ENCODE data around the gene GCNA. TPM values are rescaled to one million over a fixed set of nuclear protein-coding genes. Genes with fewer than 3 reads are reported as not detected.
A peak's percentile ranks its signal among the peaks of the same experiment; 100 is the strongest.

GCNA gene
- total and polyA plus RNA-seq, 12 donors: 0.18 to 23.3 (median 2.2) TPM

- Histone ChIP-seq H3K36me3 (replicated peaks in 1 of 2) (peaks cover 0 to 14% of the 10 kb centered on the region in 2 donors), H3K9me3 (replicated peaks in 1 of 3) (no peaks in the 10 kb centered on the region), H3K27me3 (no peaks in the 10 kb centered on the region), H3K27ac (peak overlapping the region in 3 of 5 donors; percentile 13 to 78 (median 73)), H3K4me1 (replicated peaks in 1 of 2) (peaks cover 3 to 62% of the 10 kb centered on the region in 2 donors), H3K4me3 (peak overlapping the region in 1 of 4 donors; percentile 20)
- no peak for DNase-seq
- intact Hi-C loops (cut with DNase I): no loop called here
- 58 to 82% (median 69%) methylated on average over 2 of the region's 2 CpGs for WGBS, 4 donors
- TF ChIP-seq POLR2A (IDR thresholded peaks at IDR 0.05): no peak
- TF ChIP-seq CTCF (IDR thresholded peaks at IDR 0.05): no peak
Measured at GRCh38 chrX:71542825-71543224, 35.4 kb upstream of the GCNA start.

GRCh38 chrX:71543316-71543715 is 34.9 kb upstream of the GCNA start:
- no peaks in the 10 kb centered on the region for H3K27me3 ChIP-seq
- TF ChIP-seq POLR2A (IDR thresholded peaks at IDR 0.05): no peak
- TF ChIP-seq CTCF (IDR thresholded peaks at IDR 0.05): no peak
- H3K36me3 ChIP-seq (replicated peaks in 1 of 2): peaks cover 0 to 19% of the 10 kb centered on the region in 2 donors
- H3K4me3 ChIP-seq: peak overlapping the region in 1 of 4 donors; percentile 20
- DNase-seq: peak in 3 of 7 donors; percentile 48 to 53 (median 52)
- 25 to 41% (median 34%) methylated on average over 2 of the region's 2 CpGs for WGBS, 4 donors
- peaks cover 3 to 57% of the 10 kb centered on the region in 2 donors for H3K4me1 ChIP-seq (replicated peaks in 1 of 2)
- H3K9me3 ChIP-seq (replicated peaks in 1 of 3): no peaks in the 10 kb centered on the region
- peak overlapping the region in 4 of 5 donors; percentile 32 to 78 (median 60) for H3K27ac ChIP-seq
- intact Hi-C loops (cut with DNase I): no loop called here

GRCh38 chrX:71545364-71545763 is 32.9 kb upstream of the GCNA start:
- H3K27me3 ChIP-seq: no peaks in the 10 kb centered on the region
- H3K9me3 ChIP-seq (replicated peaks in 1 of 3): no peaks in the 10 kb centered on the region
- intact Hi-C loops (cut with DNase I): no loop called here
- no peak for TF ChIP-seq CTCF (IDR thresholded peaks at IDR 0.05)
- TF ChIP-seq POLR2A (IDR thresholded peaks at IDR 0.05): no peak
- peaks cover 0 to 32% of the 10 kb centered on the region in 2 donors for H3K36me3 ChIP-seq (replicated peaks in 1 of 2)
- peaks cover 3 to 37% of the 10 kb centered on the region in 2 donors for H3K4me1 ChIP-seq (replicated peaks in 1 of 2)
- H3K27ac ChIP-seq: no peak overlapping the region
- WGBS, 4 donors: 86 to 96% (median 89%) methylated on average over 5 to 7 of the region's 7 CpGs
- no peak for DNase-seq
- no peak overlapping the region for H3K4me3 ChIP-seq

- no peak for TF ChIP-seq POLR2A (IDR thresholded peaks at IDR 0.05)
- no peak for TF ChIP-seq CTCF (IDR thresholded peaks at IDR 0.05)
- Histone ChIP-seq H3K27me3 (no peaks in the 10 kb centered on the region), H3K9me3 (replicated peaks in 1 of 3) (no peaks in the 10 kb centered on the region), H3K27ac (no peak overlapping the region), H3K36me3 (replicated peaks in 1 of 2) (peaks cover 0 to 43% of the 10 kb centered on the region in 2 donors), H3K4me3 (no peak overlapping the region), H3K4me1 (replicated peaks in 1 of 2) (peaks cover 3 to 26% of the 10 kb centered on the region in 2 donors)
- intact Hi-C loops (cut with DNase I): no loop called here
- no peak for DNase-seq
- 78 to 92% (median 87%) methylated on average over 4 to 13 of the region's 13 CpGs for WGBS, 4 donors
Measured at GRCh38 chrX:71546879-71547278, 31.4 kb upstream of the GCNA start.

All from adrenal gland (tissue), 12 donors.